ENCODE data around the gene SLC66A2.
A peak's percentile ranks its signal among the peaks of the same experiment; 100 is the strongest.

Gene SLC66A2

DNA sequence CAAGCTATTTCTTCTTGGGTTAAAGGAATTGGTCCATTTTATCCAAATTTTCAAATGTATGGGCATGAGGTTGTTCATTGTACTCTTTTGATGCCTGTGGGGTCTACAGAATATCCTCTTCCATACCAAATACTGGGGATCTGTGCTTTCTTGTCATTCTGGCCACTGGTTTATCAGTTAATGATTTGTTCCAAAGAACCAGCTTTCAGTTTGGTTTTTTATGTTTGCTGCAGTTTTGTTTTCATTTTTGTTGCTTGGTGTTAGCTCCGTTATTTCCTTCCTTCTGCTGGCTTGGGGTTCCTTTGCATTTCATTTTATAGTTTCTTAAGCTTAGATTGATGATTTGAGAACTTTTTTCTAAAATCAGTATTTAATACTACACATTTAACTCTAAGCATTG, 45.5 kb downstream of the SLC66A2 start:
- H3K9me3 Mint-ChIP-seq: peaks cover 6% of the 10 kb centered on the region
- no peaks in the 10 kb centered on the region for H3K27me3 Mint-ChIP-seq
- H3K4me3 Mint-ChIP-seq: no peak overlapping the region
- DNase-seq: no peak
- H3K27ac Mint-ChIP-seq: no peak overlapping the region
- H3K4me1 Mint-ChIP-seq: peaks cover 11% of the 10 kb centered on the region
- peaks cover 31% of the 10 kb centered on the region for H3K36me3 Mint-ChIP-seq
- CTCF ChIA-PET: interaction anchor here (1.6 to 1.8 kb wide), 2 partner anchors 9 to 15 kb away, joined by 4 to 6 read pairs; no protein-coding TSS in a partner anchor

GRCh38 chr18:79905389-79905911, 46.0 kb downstream of the SLC66A2 start:
- Mint-ChIP-seq H3K4me1 (peaks cover 8% of the 10 kb centered on the region), H3K9me3 (peaks cover 6% of the 10 kb centered on the region), H3K27me3 (peaks cover under 1% of the 10 kb centered on the region), H3K27ac (no peak overlapping the region), H3K4me3 (no peak overlapping the region), H3K36me3 (peaks cover 30% of the 10 kb centered on the region)
- CTCF ChIA-PET: interaction anchor here (0.7 to 1.8 kb wide), 3 partner anchors 8 to 24 kb away, joined by 3 to 6 read pairs (median 4); no protein-coding TSS in a partner anchor
- no peak for DNase-seq

- H3K27ac Mint-ChIP-seq: no peak overlapping the region
- H3K27me3 Mint-ChIP-seq: peaks cover 6% of the 10 kb centered on the region
- CTCF ChIA-PET: interaction anchor here (0.7 kb wide), 1 partner anchor 25 kb away, joined by 3 read pairs; no protein-coding TSS in a partner anchor
- H3K4me3 Mint-ChIP-seq: no peak overlapping the region
- no peak for DNase-seq
- H3K9me3 Mint-ChIP-seq: peaks cover 9% of the 10 kb centered on the region
- peaks cover 28% of the 10 kb centered on the region for H3K36me3 Mint-ChIP-seq
- peaks cover 6% of the 10 kb centered on the region for H3K4me1 Mint-ChIP-seq
Observed at GRCh38 chr18:79904357-79905147, 46.9 kb downstream of the SLC66A2 start.

DNA sequence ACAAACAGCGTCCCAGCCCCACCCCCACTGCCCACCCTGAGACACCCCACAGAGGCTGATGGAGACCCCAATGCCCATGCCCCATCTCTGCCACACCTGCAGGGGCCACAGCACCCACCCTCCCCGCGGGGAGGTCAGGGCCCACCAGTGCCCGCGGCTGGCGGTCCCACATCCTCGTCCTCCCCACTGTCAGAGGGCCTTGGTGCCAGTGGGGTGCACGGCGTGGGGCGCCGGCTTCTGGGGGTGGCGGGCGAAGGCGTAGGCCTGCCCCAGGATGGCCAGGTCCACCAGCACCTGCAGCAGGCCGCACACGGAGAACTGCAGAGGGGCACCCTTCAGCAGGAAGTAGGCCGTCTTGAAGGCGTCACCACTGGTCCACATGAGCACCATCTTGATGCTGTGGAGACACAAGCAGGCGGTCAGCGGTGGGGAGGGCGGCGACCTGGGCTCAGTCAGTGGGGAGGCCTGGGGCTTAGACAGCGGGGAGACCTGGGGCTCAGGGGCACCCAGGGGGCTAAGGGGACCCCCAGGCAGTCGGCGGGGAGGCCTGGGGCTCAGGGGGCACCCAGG, 47.6 kb downstream of the SLC66A2 start:
- Mint-ChIP-seq H3K4me3 (no peak overlapping the region), H3K27me3 (peaks cover 8% of the 10 kb centered on the region), H3K4me1 (peaks cover 6% of the 10 kb centered on the region), H3K36me3 (peaks cover 23% of the 10 kb centered on the region), H3K9me3 (peaks cover 10% of the 10 kb centered on the region), H3K27ac (no peak overlapping the region)
- DNase-seq: no peak
- CTCF ChIA-PET: no interaction called here

DNA sequence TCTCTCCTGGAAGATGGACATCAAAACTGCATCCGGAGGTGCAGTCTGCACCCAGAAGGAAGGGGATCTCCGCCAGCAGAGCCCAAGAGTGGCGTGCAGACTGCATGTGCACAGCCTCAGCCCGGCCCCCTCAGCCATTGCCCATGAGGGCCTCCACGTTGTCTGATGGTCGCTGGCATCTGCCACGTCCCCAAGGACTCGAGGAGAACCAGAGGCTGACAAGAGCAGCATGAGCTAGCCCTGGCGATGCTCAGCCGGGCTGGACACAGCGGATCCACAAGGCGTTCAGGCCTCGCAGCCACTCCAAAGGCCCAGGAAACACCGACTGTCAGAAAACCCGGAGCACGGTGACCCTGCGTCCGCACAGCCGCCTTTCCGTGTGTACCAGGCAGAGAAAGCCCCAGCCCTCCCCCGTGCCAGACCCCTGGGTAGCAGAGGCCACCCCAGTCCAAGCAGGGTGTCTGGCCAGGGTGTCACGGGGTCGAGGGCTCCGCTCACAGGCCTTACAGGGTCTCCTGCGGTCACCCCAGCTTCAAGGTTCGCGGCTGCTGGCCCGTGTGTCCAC, 48.3 kb downstream of the SLC66A2 start:
- no peak overlapping the region for H3K4me3 Mint-ChIP-seq
- no peak for DNase-seq
- H3K27ac Mint-ChIP-seq: no peak overlapping the region
- H3K9me3 Mint-ChIP-seq: peaks cover 13% of the 10 kb centered on the region
- peaks cover 11% of the 10 kb centered on the region for H3K27me3 Mint-ChIP-seq
- H3K36me3 Mint-ChIP-seq: peaks cover 17% of the 10 kb centered on the region
- peaks cover 6% of the 10 kb centered on the region for H3K4me1 Mint-ChIP-seq
- CTCF ChIA-PET: no interaction called here

- CTCF ChIA-PET: no interaction called here
- peaks cover 16% of the 10 kb centered on the region for H3K27me3 Mint-ChIP-seq
- DNase-seq: no peak
Observed at GRCh38 chr18:79902640-79903039, 48.8 kb downstream of the SLC66A2 start.

DNA sequence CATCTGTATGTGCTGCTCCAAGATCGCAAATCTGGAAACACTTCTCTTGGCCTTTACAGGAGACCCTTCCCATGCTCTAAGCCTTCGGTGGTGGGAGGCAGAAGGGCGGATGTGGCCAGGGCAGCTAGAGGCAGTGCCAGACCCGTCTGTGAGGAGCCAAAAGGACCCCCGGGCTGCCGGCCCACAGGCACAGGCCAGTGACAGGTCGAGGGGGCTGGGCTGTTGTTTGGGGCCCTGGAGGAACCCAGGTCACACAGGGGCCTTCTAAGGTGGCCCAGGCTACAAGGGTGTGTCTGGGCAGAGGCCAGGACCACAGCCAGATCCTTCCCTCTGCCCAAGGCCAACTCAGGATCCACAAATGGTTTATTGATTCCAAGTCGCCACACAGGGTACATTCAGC, 49.4 kb downstream of the SLC66A2 start:
- DNase-seq: peak; percentile 10
- CTCF ChIA-PET: no interaction called here
- no peak overlapping the region for H3K27ac Mint-ChIP-seq
- no peak overlapping the region for H3K4me3 Mint-ChIP-seq
- H3K4me1 Mint-ChIP-seq: peaks cover 6% of the 10 kb centered on the region
- H3K9me3 Mint-ChIP-seq: peaks cover 23% of the 10 kb centered on the region
- H3K27me3 Mint-ChIP-seq: peaks cover 19% of the 10 kb centered on the region
- peaks cover 22% of the 10 kb centered on the region for H3K36me3 Mint-ChIP-seq

More at GRCh38 chr18:79902640-79903039, 48.8 kb downstream of the SLC66A2 start:
- Mint-ChIP-seq H3K27ac (no peak overlapping the region), H3K9me3 (peaks cover 17% of the 10 kb centered on the region), H3K4me3 (no peak overlapping the region), H3K36me3 (peaks cover 21% of the 10 kb centered on the region), H3K4me1 (peaks cover 6% of the 10 kb centered on the region)

- Mint-ChIP-seq H3K9me3 (peaks cover 27% of the 10 kb centered on the region), H3K27me3 (peaks cover 19% of the 10 kb centered on the region), H3K36me3 (peaks cover 23% of the 10 kb centered on the region), H3K27ac (no peak overlapping the region), H3K4me3 (no peak overlapping the region), H3K4me1 (peaks cover 5% of the 10 kb centered on the region)
- CTCF ChIA-PET: no interaction called here
- DNase-seq: no peak
Observed at GRCh38 chr18:79901665-79902064, 49.8 kb downstream of the SLC66A2 start.

DNA sequence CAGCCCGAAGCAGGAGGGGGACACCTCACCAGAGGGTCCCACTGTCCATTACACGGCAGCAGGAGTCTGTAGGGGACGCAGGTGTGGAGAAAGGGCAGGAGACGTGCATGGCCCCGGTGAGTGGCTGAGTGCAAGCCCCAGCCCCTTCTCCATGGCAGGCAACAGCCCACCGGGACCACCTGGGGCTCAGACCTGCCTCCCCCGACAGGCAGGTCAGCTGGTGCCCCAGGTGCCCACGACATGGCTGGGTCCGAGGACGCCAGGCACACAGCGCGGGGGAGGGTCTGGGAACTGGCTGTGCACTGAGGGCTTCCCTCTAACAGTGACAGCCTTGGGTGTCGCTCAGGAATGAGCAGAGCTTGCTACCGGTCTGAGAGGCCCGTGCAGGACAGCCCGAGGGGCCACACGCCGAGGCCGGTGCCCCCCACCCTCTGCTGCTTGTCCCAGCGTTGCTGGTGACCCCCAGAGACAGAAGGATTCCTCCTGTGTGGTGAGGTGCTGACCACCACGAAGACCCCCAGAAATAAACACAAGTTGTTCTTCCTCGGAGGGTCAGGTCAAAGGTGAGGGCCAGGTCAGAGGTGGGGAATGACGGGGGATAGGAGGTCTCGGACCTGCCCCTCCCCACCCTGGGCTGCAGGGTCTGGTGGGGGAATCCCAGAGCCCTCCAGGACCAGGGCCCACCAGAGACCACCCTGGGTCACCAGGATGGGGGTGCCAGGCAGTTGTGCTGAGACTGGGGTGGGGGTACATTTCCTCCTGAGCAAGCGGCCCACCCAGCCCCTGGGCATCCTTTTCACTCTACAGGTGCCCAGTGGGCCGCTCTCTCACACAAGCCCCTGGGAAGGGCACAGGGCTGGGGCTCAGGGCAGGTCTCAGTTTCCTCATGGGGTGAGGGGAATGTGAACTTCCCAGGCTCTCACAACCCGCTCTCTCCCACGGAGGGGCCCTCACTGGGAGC, 50.6 kb downstream of the SLC66A2 start:
- CTCF ChIA-PET: no interaction called here
- Mint-ChIP-seq H3K4me1 (peaks cover 1% of the 10 kb centered on the region), H3K4me3 (no peak overlapping the region), H3K9me3 (peaks cover 31% of the 10 kb centered on the region), H3K27ac (no peak overlapping the region), H3K36me3 (peaks cover 23% of the 10 kb centered on the region), H3K27me3 (peaks cover 19% of the 10 kb centered on the region)
- DNase-seq: no peak

- H3K27ac Mint-ChIP-seq: no peak overlapping the region
- no peak for DNase-seq
Observed at GRCh38 chr18:79899609-79900445, 51.6 kb downstream of the SLC66A2 start.

GRCh38 chr18:79898952-79899608, 52.4 kb downstream of the SLC66A2 start:
- CTCF ChIA-PET: no interaction called here
- Mint-ChIP-seq H3K27me3 (peaks cover 19% of the 10 kb centered on the region), H3K36me3 (peaks cover 23% of the 10 kb centered on the region), H3K4me1 (no peaks in the 10 kb centered on the region), H3K4me3 (no peak overlapping the region), H3K27ac (no peak overlapping the region), H3K9me3 (peaks cover 47% of the 10 kb centered on the region)
- no peak for DNase-seq

More at GRCh38 chr18:79899609-79900445, 51.6 kb downstream of the SLC66A2 start:
- CTCF ChIA-PET: no interaction called here
- peaks cover 40% of the 10 kb centered on the region for H3K9me3 Mint-ChIP-seq
- no peaks in the 10 kb centered on the region for H3K4me1 Mint-ChIP-seq
- no peak overlapping the region for H3K4me3 Mint-ChIP-seq
- peaks cover 19% of the 10 kb centered on the region for H3K27me3 Mint-ChIP-seq
- H3K36me3 Mint-ChIP-seq: peaks cover 23% of the 10 kb centered on the region

DNA sequence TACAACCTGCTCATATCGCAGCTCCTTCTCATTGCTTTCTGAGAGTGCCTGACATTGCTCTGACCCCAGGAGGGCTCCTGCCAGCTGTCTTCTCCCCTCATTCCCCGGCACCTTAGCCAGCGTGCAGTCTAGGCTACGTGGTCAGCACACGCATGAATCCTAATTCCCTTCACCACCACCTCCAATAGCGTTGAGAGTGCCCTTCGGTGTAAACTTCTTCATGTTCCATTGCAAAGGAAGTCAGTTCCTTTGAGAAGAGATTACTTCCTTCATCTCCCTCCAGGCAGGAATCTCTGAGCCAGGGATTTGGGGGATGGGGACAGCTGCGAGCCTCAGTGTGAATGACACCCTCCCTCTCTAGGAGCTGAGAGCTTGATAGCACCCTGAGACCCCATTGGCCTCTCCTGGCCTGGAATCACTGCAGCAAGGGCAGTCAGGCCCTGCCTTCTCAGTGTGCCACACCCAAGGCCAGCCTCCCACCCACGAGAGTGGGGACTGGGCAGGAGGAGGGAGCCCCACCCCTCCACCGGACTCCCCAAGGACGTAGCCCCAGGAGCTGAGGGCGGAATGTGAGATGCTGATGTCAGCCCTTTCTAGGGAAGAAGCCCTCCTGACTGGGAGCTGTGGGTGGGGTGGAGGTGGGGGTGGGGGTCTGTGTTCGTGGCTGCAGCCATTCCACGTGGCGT, 53.4 kb downstream of the SLC66A2 start:
- Mint-ChIP-seq H3K36me3 (peaks cover 22% of the 10 kb centered on the region), H3K27ac (no peak overlapping the region), H3K9me3 (peaks cover 57% of the 10 kb centered on the region), H3K4me1 (no peaks in the 10 kb centered on the region), H3K27me3 (peaks cover 19% of the 10 kb centered on the region), H3K4me3 (no peak overlapping the region)
- CTCF ChIA-PET: interaction anchor here (0.9 to 1.6 kb wide), 2 partner anchors 8 to 190 kb away, joined by 3 to 4 read pairs; no protein-coding TSS in a partner anchor
- DNase-seq: no peak
